Measurements from ENCODE around the gene CSF1.

The CSF1 gene

GRCh38 chr1:109873278-109874175 is 37.1 kb upstream of the CSF1 start:
- no peak for TF ChIP-seq CTCF (IDR thresholded peaks at IDR 0.05; ENCODE audit: extremely low read depth, insufficient read depth, missing control alignments)
- no peak for DNase-seq (ENCODE audit: low spot score)
- in situ Hi-C loops (cut with MboI; ENCODE audit: low pct_unique_long_range_greater_than_20kb, low sequenced_read_pairs, unreplicated experiment), result no loop called here

GRCh38 chr1:109874445-109874844 is 36.2 kb upstream of the CSF1 start:
- no peak for DNase-seq (ENCODE audit: low spot score)
- TF ChIP-seq CTCF (IDR thresholded peaks at IDR 0.05; ENCODE audit: extremely low read depth, insufficient read depth, missing control alignments), result no peak
- in situ Hi-C loops (cut with MboI; ENCODE audit: low pct_unique_long_range_greater_than_20kb, low sequenced_read_pairs, unreplicated experiment), result no loop called here

- in situ Hi-C loops (cut with MboI; ENCODE audit: low pct_unique_long_range_greater_than_20kb, low sequenced_read_pairs, unreplicated experiment), result no loop called here
- no peak for DNase-seq (ENCODE audit: low spot score)
- TF ChIP-seq CTCF (IDR thresholded peaks at IDR 0.05; ENCODE audit: extremely low read depth, insufficient read depth, missing control alignments), result no peak
These were observed 34.8 kb upstream of the CSF1 start for GRCh38 chr1:109875874-109876273.

- in situ Hi-C loops (cut with MboI; ENCODE audit: low pct_unique_long_range_greater_than_20kb, low sequenced_read_pairs, unreplicated experiment), result no loop called here
- no peak for TF ChIP-seq CTCF (IDR thresholded peaks at IDR 0.05; ENCODE audit: extremely low read depth, insufficient read depth, missing control alignments)
- no peak for DNase-seq (ENCODE audit: low spot score)
These were observed 33.9 kb upstream of the CSF1 start for GRCh38 chr1:109876617-109877316.

GRCh38 chr1:109877317-109877771 is 33.3 kb upstream of the CSF1 start:
- in situ Hi-C loops (cut with MboI; ENCODE audit: low pct_unique_long_range_greater_than_20kb, low sequenced_read_pairs, unreplicated experiment), result no loop called here
- DNase-seq (ENCODE audit: low spot score), result no peak
- TF ChIP-seq CTCF (IDR thresholded peaks at IDR 0.05; ENCODE audit: extremely low read depth, insufficient read depth, missing control alignments), result no peak

GRCh38 chr1:109877776-109878175 is 32.9 kb upstream of the CSF1 start:
- TF ChIP-seq CTCF (IDR thresholded peaks at IDR 0.05; ENCODE audit: extremely low read depth, insufficient read depth, missing control alignments), result no peak
- DNase-seq (ENCODE audit: low spot score), result no peak
- in situ Hi-C loops (cut with MboI; ENCODE audit: low pct_unique_long_range_greater_than_20kb, low sequenced_read_pairs, unreplicated experiment), result no loop called here
